T-helper 2 cell treated with Interferon-gamma antibody and Interleukin-4, amounts not matched to agents 100 ng/mL and 5 ng/mL, for 36 hours (primary cell): ENCODE data around the gene IDUA. TPM values are rescaled to one million over a fixed set of nuclear protein-coding genes. Genes with fewer than 3 reads are reported as not detected.

Experiments used
- intact Hi-C: fragments of 100-400 bp; cut with micrococcal nuclease; formaldehyde crosslinking; loops from one replicate; pipeline ENCODE4 v1.15.1; 2023
- total RNA-seq: library from RNA; stranded (reverse); gene quantifications from 2 replicates; pipeline ENCODE4 v1.2.3, GENCODE V29; 2022

IDUA gene
- total RNA-seq, 1 donor from 2014 or later, result 36.0 TPM

DNA sequence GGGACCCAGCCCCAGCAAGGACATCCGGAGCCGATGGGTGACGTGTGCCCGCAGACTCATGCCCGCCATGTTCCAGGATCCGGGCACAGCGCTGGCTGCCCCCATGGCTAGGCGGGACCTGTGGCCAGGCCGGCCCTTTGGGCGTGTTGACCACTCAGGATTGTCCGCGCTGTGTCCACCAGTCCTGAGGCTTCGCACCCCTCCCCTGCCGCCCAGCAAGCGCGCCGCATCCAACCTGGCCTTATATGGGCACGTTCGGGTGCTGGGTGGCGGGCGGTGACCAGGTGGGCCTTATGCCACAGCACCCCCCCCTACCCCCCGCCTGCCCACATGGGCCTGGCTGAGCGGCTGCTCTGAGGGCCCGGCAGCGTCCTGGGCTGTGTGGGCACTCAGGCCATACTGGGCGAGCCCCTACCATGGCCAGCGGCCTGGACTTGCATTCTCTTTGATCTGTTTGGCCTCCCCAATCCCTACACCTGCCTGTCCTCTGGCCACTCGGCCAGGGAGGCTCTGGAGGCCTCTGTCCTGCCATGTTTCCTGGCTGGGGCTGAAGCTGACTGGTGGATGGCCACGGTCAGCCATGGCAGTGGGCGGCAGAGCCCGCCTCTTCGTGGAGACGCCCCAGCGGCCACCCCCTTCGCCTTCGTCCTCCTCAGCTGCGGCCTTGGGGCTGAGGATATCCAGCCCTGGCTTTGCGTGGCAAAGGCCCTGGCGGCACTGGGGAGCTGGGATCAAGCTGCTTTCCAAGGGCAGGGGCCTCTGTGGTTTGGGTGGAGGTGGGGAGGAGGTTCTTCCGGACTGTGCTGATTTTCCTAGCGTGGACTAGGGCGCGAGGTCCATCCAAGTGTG, 26.6 kb downstream of the IDUA start:
- intact Hi-C loops, result loop anchor here (5.0 kb wide), 1 partner anchor 81 kb away; the partner anchor contains the start of genes GAK and TMEM175

DNA sequence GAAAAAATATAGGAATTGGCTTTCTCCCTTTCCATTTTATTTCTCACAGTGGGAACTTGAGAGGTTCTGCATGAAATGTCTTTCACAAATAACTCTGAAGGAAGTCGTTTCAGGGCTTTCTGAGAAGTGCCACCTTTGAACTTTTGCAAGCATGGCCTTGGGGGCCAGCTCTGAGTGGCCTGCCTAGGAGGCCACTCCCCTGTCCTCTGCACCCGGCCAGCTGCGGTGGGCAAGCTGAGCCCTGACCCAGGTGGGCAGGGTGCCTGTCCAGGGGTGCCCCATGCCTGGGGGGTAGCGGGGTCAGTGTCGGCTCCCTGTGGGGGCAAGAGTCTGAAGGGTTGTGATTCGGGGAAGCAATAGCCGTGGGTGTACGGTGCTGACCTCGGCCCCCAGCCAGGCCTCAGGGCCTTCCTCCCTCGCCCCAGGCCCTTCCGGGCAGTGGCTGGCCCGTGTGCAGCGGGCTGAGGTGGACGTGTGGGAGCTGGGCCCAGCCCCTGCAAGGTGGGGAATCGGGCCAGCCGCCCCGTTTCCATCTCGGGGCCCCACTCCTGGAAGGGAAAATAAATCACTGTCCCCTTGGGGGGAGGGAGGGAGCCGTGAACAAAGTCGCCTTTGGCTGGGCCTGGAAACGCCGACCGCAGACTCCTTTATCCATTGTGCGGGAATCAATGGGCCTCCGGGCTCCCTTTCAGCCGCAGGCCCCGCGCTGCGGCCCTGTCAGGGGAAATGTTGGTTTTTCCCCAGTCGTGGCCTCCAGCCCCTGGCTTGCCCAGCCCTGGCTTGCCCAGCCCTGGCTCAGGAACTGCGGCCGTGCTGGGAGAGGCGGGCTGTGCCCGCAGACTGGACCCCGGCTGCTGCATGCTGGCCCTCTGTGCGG, 27.7 kb downstream of the IDUA start:
- intact Hi-C loops, result loop anchor here (5.0 kb wide), 1 partner anchor 82 kb away; the partner anchor contains the start of genes GAK and TMEM175

DNA sequence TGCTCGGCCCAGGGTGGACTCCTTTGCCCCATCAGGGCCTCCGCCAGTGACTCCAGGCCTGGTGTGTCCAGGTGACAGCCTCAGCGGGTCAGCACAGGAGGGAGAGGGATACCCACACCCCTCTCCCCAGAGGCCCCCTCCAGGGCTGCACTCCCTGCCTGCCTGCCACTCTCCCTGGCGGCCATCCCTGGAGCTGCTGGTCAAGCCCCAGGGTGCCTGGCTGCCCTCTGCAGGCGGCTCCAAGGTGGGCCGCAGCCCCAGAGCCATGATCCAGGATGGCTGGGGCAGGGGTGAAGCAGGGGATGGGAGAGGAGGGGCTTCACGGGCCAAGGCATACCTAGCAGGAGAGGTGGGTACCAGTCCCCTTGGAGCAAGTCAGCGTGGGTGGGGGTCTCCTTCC, 28.3 kb downstream of the IDUA start:
- intact Hi-C loops, result no loop called here

GRCh38 chr4:1015746-1016145, 28.9 kb downstream of the IDUA start:
- intact Hi-C loops, result no loop called here

- intact Hi-C loops, result no loop called here
Observed at GRCh38 chr4:1017211-1017610, 30.4 kb downstream of the IDUA start.

- intact Hi-C loops, result no loop called here
Observed at GRCh38 chr4:1017706-1018105, 30.9 kb downstream of the IDUA start.

DNA sequence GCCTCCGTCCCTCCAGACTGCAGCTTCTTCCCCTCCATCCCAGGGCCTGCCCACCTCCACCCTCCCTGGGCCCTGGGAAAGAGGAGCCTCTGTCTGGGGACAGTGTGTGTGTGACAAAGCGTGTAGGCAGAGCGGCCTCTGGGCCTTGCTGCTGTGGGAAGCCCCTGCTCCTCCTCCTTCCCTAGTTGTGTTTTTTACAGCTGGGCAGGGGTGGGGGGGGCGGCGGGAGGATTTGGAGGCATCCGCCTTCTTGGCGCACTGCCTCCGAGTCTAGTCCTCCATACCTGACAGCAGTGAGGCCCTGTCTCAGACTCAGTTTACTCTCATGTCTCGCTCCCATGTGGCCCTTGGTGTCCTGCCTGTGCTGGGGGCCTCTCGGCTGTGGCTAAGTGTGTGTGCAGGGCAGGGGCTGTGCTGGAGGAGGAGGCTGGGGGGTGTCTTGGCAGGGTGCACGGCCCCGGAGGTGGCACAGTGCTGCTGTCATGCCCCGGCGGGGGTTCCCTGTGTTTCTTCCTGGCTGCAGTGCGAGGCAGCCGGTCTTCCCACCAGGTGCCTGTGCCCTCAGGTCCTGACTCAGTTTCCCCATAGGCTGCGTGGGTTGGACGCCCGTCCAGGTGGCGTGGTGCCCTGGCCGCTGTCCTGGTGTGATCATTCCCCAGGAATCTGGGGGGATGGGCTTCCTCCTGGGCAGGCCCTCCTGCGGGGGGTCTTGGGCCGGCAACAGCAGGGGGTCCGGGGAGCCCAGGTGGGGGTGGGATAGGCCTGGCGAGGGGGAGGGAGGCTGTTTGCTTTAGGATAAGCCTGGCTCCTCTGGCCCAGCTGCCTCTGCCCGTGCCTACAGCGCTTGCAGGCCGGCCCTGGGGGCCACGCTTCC, 31.5 kb downstream of the IDUA start:
- intact Hi-C loops, result no loop called here

DNA sequence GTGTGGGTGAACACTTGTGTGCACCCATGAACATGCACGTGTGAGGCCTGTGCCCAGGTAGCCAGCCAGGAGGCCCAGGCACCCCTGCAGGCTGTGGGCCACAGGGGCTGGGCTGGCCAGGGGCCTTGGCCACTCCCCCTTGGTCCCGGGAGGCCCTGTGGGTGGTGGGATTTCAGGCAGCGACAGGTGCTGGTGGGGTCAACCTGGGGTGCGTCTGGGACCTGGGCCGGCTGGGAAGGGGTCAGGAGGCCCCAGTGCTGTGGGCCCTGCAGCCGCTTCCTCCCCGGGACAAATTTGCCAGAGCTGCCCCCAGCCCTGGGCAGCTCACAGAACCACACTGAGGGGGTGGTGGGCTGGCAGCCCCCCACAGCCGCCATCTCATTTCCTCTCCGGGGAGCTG, 32.5 kb downstream of the IDUA start:
- intact Hi-C loops, result no loop called here

DNA sequence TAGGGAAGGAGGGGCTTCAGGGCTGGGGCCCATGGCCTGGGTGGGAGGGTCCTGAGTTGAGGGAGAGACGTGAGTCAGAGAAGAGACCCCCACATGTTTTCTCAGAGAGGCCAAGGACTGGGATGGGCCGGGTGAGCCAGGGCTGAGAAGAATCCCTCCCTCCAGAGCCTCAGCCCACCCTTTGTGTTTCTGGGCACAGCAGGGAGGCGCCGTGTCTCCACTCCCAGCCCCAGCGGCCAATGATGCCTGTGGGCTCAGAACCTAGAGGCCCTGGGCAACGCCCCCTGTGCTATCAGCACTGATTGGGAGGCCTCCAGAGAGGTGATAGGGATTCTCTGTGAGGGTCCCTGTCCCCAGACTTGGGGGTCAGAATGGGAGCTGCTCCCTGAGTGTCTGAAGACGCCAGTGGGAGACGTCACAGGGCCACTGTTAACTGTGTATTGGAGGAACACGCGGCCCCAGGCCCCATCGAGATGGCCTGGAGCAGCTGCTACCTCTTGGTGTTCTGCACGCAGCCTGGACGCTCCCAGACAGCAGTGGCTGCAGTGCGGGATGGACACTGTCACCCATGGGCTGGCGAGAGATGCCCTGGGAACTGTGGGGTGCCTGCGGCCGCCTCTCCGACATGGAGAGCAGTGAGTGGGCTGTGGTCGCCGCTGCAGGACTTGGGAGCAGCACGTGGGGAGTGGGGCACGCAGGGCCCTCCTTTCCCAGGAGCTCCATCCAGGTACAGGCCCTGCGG, 33.1 kb downstream of the IDUA start:
- intact Hi-C loops, result no loop called here

DNA sequence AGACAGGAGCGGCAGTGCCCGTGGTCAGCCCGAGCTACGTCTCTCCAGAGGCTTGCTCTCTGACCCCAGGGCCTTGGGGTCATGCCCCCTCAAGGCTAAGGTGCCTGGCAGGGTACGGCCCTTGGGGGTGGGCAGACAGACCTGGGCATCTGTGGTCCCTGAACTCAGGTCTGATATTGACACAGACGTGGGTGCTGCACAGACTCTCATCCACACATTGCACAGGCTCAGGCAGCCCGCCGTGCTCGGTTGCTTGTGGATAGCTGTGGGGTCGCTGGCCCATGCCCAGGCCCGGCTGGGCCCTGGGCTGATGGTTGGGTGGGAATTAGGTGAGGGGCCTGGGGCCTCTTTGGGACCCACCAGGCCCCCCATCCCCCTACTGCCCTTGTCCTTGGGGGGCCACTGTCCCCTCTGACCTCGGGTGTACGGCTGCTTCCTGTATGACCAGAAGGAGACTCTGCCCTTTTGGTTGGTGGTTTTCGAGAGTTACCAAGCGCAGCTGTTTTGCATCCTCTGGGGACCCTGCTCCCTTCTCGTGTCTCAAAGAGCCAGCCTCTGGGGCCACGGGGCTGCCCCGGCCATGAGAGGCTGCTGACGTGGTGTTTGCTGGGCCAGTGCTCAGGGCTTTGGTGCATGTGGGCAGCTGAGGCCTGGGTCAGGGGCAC, 34.7 kb downstream of the IDUA start:
- intact Hi-C loops, result no loop called here

DNA sequence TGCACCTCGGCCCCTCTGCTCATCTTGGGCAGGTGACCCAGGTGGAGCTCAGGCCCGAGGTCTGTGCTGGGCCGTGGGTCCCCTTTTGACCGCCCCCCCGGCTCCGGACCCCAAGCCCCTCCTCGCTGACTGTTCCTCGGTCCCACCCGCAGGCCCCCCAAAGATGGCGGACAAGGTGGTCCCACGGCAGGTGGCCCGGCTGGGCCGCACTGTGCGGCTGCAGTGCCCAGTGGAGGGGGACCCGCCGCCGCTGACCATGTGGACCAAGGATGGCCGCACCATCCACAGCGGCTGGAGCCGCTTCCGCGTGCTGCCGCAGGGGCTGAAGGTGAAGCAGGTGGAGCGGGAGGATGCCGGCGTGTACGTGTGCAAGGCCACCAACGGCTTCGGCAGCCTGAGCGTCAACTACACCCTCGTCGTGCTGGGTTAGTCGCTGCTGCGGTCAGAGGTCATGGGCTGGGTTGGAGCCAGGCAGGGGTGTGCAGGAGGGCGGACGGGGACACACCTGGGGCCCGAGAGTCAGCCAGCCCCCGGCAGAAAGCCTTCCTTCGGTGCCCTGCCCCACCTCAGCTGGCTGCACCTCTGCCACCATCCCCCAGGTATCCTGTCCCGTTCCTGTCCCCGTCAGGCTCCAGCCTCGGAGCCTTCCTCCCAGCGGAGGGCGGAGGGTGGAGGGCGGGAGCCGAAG, 35.4 kb downstream of the IDUA start:
- intact Hi-C loops, result no loop called here

GRCh38 chr4:1022739-1023066, 35.9 kb downstream of the IDUA start:
- intact Hi-C loops, result no loop called here

DNA sequence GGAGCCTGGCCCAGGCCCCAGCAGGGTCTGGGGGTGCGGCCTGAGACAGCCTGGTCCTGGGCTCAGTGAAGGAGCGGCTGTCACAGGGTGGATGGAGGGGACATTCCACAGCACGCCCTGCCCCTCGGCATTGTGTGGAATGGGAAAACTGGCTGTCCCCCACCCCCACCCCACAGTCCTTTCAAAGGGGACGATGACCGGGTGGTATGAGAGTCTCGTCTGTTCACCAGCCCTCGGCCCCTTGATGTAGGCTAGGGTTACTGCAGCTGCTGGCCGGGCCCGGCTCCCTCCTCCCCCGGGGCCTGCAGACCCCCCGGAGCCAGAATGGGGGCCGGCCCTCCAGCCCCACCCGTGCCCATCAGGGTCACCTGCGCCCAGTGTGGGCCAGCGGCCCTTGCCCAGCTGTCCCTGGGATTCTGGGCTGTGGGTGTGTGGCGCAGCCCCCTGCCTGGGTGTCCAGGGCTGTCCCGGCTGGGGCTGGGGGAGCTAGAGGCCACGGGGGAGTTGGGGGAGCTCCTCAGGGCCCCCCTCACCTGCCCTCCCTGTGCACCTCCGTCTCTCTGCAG, 36.3 kb downstream of the IDUA start:
- intact Hi-C loops, result no loop called here

DNA sequence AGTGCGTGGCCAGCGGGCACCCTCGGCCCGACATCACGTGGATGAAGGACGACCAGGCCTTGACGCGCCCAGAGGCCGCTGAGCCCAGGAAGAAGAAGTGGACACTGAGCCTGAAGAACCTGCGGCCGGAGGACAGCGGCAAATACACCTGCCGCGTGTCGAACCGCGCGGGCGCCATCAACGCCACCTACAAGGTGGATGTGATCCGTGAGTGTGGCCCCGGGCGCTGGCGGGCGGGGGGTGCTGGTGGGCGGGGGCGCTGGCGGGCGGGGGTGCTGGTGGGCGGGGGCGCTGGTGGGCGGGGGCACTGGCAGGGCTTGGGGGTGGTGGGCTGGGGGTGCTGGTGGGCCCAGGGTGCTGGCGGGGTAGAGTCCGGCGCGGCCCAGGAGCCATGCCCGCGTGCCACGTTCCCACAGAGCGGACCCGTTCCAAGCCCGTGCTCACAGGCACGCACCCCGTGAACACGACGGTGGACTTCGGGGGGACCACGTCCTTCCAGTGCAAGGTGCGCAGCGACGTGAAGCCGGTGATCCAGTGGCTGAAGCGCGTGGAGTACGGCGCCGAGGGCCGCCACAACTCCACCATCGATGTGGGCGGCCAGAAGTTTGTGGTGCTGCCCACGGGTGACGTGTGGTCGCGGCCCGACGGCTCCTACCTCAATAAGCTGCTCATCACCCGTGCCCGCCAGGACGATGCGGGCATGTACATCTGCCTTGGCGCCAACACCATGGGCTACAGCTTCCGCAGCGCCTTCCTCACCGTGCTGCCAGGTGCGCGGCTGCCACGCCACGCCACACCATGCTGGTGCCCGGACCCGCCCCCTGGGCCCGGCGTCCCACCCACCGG, 37.3 kb downstream of the IDUA start:
- intact Hi-C loops, result no loop called here

DNA sequence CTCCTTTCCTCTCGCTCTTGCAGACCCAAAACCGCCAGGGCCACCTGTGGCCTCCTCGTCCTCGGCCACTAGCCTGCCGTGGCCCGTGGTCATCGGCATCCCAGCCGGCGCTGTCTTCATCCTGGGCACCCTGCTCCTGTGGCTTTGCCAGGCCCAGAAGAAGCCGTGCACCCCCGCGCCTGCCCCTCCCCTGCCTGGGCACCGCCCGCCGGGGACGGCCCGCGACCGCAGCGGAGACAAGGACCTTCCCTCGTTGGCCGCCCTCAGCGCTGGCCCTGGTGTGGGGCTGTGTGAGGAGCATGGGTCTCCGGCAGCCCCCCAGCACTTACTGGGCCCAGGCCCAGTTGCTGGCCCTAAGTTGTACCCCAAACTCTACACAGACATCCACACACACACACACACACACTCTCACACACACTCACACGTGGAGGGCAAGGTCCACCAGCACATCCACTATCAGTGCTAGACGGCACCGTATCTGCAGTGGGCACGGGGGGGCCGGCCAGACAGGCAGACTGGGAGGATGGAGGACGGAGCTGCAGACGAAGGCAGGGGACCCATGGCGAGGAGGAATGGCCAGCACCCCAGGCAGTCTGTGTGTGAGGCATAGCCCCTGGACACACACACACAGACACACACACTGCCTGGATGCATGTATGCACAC, 38.2 kb downstream of the IDUA start:
- intact Hi-C loops, result no loop called here

DNA sequence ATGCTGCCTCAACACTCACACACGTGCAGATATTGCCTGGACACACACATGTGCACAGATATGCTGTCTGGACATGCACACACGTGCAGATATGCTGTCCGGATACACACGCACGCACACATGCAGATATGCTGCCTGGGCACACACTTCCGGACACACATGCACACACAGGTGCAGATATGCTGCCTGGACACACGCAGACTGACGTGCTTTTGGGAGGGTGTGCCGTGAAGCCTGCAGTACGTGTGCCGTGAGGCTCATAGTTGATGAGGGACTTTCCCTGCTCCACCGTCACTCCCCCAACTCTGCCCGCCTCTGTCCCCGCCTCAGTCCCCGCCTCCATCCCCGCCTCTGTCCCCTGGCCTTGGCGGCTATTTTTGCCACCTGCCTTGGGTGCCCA, 39.3 kb downstream of the IDUA start:
- intact Hi-C loops, result no loop called here

GRCh38 chr4:1027219-1027914, 40.5 kb downstream of the IDUA start:
- intact Hi-C loops, result no loop called here
